ENCODE measurements around the gene RPTN.
"Not testable (repeated sequence)": the region's sequence is repeated elsewhere in the genome, so short reads cannot be mapped to it uniquely, and the experiment has no call there.

Gene RPTN

GRCh38 chr1:152165286-152166077 lies 6.5 kb upstream of the RPTN start:
- no peak for DNase-seq

- DNase-seq, result no peak
Observed at GRCh38 chr1:152164517-152165136, 5.6 kb upstream of the RPTN start.

- peak; percentile 90 for DNase-seq
Observed at GRCh38 chr1:152162792-152163463, 3.9 kb upstream of the RPTN start.

GRCh38 chr1:152160576-152160975 lies 1.5 kb upstream of the RPTN start:
- DNase-seq, result no peak

- no peak for DNase-seq
Observed at GRCh38 chr1:152153996-152154395, 5.0 kb downstream of the RPTN start.

GRCh38 chr1:152151646-152152045 lies 7.4 kb downstream of the RPTN start:
- DNase-seq, result no peak

- DNase-seq, result peak; percentile 27
Observed at GRCh38 chr1:152148981-152149380, 10.0 kb downstream of the RPTN start.

- DNase-seq, result no peak
Observed at GRCh38 chr1:152148051-152148450, 11.0 kb downstream of the RPTN start.

- no peak for DNase-seq
Observed at GRCh38 chr1:152145769-152146168, 13.3 kb downstream of the RPTN start.

GRCh38 chr1:152144674-152145183 lies 14.3 kb downstream of the RPTN start:
- not testable (repeated sequence) for DNase-seq

- DNase-seq, result peak; percentile 63
Observed at GRCh38 chr1:152143150-152143887, 15.7 kb downstream of the RPTN start.

GRCh38 chr1:152141971-152142584 lies 16.9 kb downstream of the RPTN start:
- peak; percentile 68 for DNase-seq

- DNase-seq, result no peak
Observed at GRCh38 chr1:152137215-152137614, 21.8 kb downstream of the RPTN start.

GRCh38 chr1:152130186-152130585 lies 28.8 kb downstream of the RPTN start:
- no peak for DNase-seq

- DNase-seq, result no peak
Observed at GRCh38 chr1:152127673-152128072, 31.4 kb downstream of the RPTN start.

GRCh38 chr1:152125834-152126443 lies 33.1 kb downstream of the RPTN start:
- no peak for DNase-seq

- DNase-seq, result no peak
Observed at GRCh38 chr1:152118915-152119314, 40.1 kb downstream of the RPTN start.

GRCh38 chr1:152115344-152115743 lies 43.7 kb downstream of the RPTN start, which contains the start of gene TCHH:
Gene TCHH, minus strand, starts transcription at chr1:152115444. Its CDS starts 1,364 bp downstream, at chr1:152114080.
- DNase-seq, result no peak

- no peak for DNase-seq
Observed at GRCh38 chr1:152112885-152113432, 46.1 kb downstream of the RPTN start.

GRCh38 chr1:152112101-152112884 lies 46.7 kb downstream of the RPTN start:
- no peak for DNase-seq

Data from fibroblast of skin of back (primary cell).